ENCODE results near the gene SPRYD3. TPM values are rescaled to one million over a fixed set of nuclear protein-coding genes. Genes with fewer than 3 reads are reported as not detected.
"Not testable (repeated sequence)": the region's sequence is repeated elsewhere in the genome, so short reads cannot be mapped to it uniquely, and the experiment has no call there.

The SPRYD3 gene
- total RNA-seq, 2 experiments from 2014 or later: 20.1 to 20.2 TPM

- H3K4me1 Mint-ChIP-seq (ENCODE audit: low read depth): no peaks in the 10 kb centered on the region
- intact Hi-C loops (cut with micrococcal nuclease): no loop called here
- no peak for DNase-seq
- H3K9me3 Mint-ChIP-seq: no peaks in the 10 kb centered on the region
- no peak overlapping the region for H3K4me3 Mint-ChIP-seq
- no peaks in the 10 kb centered on the region for H3K27me3 Mint-ChIP-seq (ENCODE audit: low read depth)
- CTCF ChIA-PET: no interaction called here
- H3K36me3 Mint-ChIP-seq (ENCODE audit: low read depth): no peaks in the 10 kb centered on the region
- no peak overlapping the region for H3K27ac Mint-ChIP-seq
These were observed 34.0 kb upstream of the SPRYD3 start for GRCh38 chr12:53113136-53113705.

GRCh38 chr12:53112431-53112830 lies 33.2 kb upstream of the SPRYD3 start:
- H3K4me1 Mint-ChIP-seq (ENCODE audit: low read depth); DNase-seq; H3K27me3 Mint-ChIP-seq (ENCODE audit: low read depth); H3K27ac Mint-ChIP-seq; H3K4me3 Mint-ChIP-seq; intact Hi-C loops (cut with micrococcal nuclease); H3K9me3 Mint-ChIP-seq; H3K36me3 Mint-ChIP-seq (ENCODE audit: low read depth): not testable (repeated sequence)
- CTCF ChIA-PET: interaction anchor here (0.7 to 1.4 kb wide), 2 partner anchors 13 to 29 kb away, joined by 4 read pairs; no protein-coding TSS in a partner anchor

DNA sequence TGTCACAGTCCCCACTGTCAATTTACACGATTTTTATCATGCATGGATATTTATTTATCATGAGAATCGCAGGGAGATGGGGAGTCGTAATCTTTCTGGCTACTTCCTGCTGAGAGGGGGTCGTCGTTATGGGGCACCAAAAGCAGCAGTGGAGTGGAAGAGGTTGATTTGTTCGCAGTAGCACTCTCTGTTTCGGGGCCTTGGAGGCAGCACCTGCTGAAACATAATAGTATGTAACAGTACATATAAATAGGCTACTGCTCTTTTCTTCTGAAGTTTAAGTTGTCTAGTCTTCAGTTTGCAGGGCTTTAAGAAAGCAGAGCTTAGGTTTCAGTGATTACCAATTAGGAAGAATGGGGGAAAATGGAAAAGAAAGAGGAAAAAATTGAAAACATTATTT lies 27.9 kb upstream of the SPRYD3 start:
- Mint-ChIP-seq H3K4me3 (no peak overlapping the region), H3K27ac (no peak overlapping the region), H3K36me3 (ENCODE audit: low read depth) (no peaks in the 10 kb centered on the region), H3K4me1 (ENCODE audit: low read depth) (peaks cover 18% of the 10 kb centered on the region), H3K9me3 (no peaks in the 10 kb centered on the region), H3K27me3 (ENCODE audit: low read depth) (no peaks in the 10 kb centered on the region)
- intact Hi-C loops (cut with micrococcal nuclease): no loop called here
- CTCF ChIA-PET: no interaction called here
- no peak for DNase-seq

GRCh38 chr12:53105712-53106439 lies 26.7 kb upstream of the SPRYD3 start:
- CTCF ChIA-PET: interaction anchor here (0.5 to 9.4 kb wide), 4 partner anchors 13 to 222 kb away, joined by 3 to 360 read pairs (median 4); partner anchors contain the start of gene SPRYD3
- Mint-ChIP-seq H3K27me3 (ENCODE audit: low read depth) (no peaks in the 10 kb centered on the region), H3K27ac (no peak overlapping the region), H3K4me1 (ENCODE audit: low read depth) (peaks cover 18% of the 10 kb centered on the region), H3K9me3 (no peaks in the 10 kb centered on the region), H3K36me3 (ENCODE audit: low read depth) (no peaks in the 10 kb centered on the region), H3K4me3 (no peak overlapping the region)
- intact Hi-C loops (cut with micrococcal nuclease): no loop called here
- DNase-seq: no peak

- Mint-ChIP-seq H3K4me1 (ENCODE audit: low read depth) (peaks cover 18% of the 10 kb centered on the region), H3K27ac (no peak overlapping the region), H3K36me3 (ENCODE audit: low read depth) (no peaks in the 10 kb centered on the region), H3K9me3 (no peaks in the 10 kb centered on the region), H3K27me3 (ENCODE audit: low read depth) (no peaks in the 10 kb centered on the region), H3K4me3 (no peak overlapping the region)
- intact Hi-C loops (cut with micrococcal nuclease): no loop called here
- CTCF ChIA-PET: interaction anchor here (1.1 to 9.4 kb wide), 2 partner anchors 33 to 51 kb away, joined by 6 to 360 read pairs; partner anchors contain the start of gene SPRYD3
- no peak for DNase-seq
These were observed 26.1 kb upstream of the SPRYD3 start for GRCh38 chr12:53105256-53105655.

DNA sequence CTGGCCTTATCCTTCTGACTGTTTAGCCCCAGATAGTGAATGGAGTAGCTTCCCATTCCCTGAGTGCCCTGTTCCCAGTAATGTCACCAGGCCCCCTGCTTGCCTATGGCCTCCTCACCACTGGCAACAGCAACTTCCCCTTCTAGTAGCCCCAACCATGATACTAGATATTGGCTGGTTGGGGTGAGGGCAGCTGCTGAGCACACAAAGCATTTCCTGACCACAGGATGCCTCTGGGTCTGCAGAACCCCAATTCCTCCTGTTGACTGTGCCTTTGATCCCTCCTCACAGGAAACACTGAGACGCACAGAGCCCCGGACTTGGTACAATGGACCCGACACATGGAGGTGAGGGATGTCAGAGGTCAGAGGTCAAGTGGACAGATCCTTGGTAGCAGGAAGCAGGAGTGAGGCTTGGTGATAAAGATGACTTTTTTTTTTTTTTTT lies 24.7 kb upstream of the SPRYD3 start:
- intact Hi-C loops (cut with micrococcal nuclease): no loop called here
- CTCF ChIA-PET: interaction anchor here (0.9 to 9.4 kb wide), 6 partner anchors 13 to 56 kb away, joined by 3 to 360 read pairs (median 8); partner anchors contain the start of gene SPRYD3
- H3K27ac Mint-ChIP-seq: no peak overlapping the region
- H3K36me3 Mint-ChIP-seq (ENCODE audit: low read depth): no peaks in the 10 kb centered on the region
- H3K4me3 Mint-ChIP-seq: no peak overlapping the region
- no peaks in the 10 kb centered on the region for H3K9me3 Mint-ChIP-seq
- DNase-seq: no peak
- peaks cover 24% of the 10 kb centered on the region for H3K4me1 Mint-ChIP-seq (ENCODE audit: low read depth)
- H3K27me3 Mint-ChIP-seq (ENCODE audit: low read depth): no peaks in the 10 kb centered on the region

DNA sequence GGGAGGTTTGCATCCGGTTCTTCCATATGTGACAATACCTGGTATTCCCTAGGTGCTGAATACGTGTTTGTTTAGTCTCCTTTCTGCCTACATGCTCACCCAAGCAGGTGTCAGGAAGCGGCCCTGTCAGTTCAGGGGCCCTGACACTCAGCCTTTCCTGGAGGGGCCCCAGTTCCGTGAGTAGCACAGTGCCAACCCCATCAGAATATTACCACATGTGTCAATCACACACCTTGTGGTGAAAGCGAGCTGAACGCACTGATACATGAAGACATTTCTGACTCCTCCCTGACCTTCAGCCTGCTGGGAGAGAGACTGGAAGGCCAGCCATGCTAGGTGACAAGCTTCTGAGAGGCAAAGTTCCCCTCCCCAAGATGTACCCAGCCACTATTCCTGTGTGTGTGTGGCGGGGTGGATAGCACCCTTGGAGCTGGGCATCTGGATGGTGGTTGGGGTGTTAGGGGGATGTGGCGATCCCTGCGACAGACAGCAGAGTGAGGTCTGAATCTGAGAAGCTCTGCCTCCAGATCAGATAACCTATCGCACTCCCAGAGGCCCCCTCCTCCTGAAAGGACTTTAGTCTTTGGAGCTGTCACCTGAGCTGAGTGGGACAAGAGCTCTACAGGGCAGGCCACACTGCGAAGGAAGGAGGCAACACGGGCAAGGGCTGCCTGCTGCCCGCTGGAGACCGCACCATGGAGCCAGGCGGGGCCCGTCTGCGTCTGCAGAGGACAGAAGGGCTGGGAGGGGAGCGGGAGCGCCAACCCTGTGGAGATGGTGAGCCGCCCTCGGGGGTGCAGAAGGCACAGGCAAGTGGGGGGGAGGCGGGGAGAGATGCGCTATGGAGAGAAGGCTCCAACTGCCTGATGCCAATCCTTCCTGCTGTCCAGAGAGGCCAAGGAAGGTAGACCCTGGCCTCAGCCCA lies 24.0 kb upstream of the SPRYD3 start, which contains the start of gene SOAT2:
Gene SOAT2 (plus strand): TSS at position 604 of the 925 bp plus-strand sequence. CDS start 92 bp downstream, at position 696.
- CTCF ChIA-PET: interaction anchor here (0.8 to 9.4 kb wide), 11 partner anchors 13 to 242 kb away, joined by 3 to 360 read pairs (median 4); partner anchors contain the start of gene SPRYD3
- peak; percentile 76 for DNase-seq
- Mint-ChIP-seq H3K27me3 (ENCODE audit: low read depth) (no peaks in the 10 kb centered on the region), H3K4me3 (peak within 1 kb of the TSS; percentile 12), H3K9me3 (no peaks in the 10 kb centered on the region), H3K4me1 (ENCODE audit: low read depth) (peaks cover 31% of the 10 kb centered on the region), H3K27ac (peak within 1 kb of the TSS; percentile 39), H3K36me3 (ENCODE audit: low read depth) (no peaks in the 10 kb centered on the region)
- intact Hi-C loops (cut with micrococcal nuclease): no loop called here

GRCh38 chr12:53101931-53102781 lies 23.0 kb upstream of the SPRYD3 start:
- intact Hi-C loops (cut with micrococcal nuclease): no loop called here
- Mint-ChIP-seq H3K9me3 (no peaks in the 10 kb centered on the region), H3K27ac (peak overlapping the region; percentile 36), H3K36me3 (ENCODE audit: low read depth) (no peaks in the 10 kb centered on the region), H3K27me3 (ENCODE audit: low read depth) (peaks cover 1% of the 10 kb centered on the region), H3K4me1 (ENCODE audit: low read depth) (peaks cover 35% of the 10 kb centered on the region), H3K4me3 (no peak overlapping the region)
- CTCF ChIA-PET: interaction anchor here (0.9 to 9.4 kb wide), 9 partner anchors 12 to 243 kb away, joined by 3 to 360 read pairs (median 5); partner anchors contain the start of gene SPRYD3
- no peak for DNase-seq

DNA sequence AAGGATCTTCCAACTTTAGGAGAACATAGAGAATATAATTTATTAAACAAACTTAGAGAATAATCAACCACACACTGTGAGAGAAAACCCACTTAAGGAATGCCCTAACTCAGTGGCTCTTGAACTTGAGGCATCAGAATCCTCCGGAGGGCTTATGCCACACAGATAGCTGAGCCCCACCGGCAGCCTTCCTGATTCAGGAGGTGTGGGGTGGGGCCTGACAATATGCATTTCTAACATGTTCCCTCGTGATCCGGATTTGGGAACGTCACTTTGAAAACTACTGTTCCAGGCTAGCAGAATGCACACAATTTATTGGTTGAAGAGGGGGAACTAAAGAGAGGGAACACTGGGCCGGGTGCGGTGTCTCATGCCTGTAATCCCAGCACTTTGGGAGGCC lies 22.1 kb upstream of the SPRYD3 start:
- CTCF ChIA-PET: interaction anchor here (0.5 to 9.4 kb wide), 3 partner anchors 29 to 628 kb away, joined by 3 to 360 read pairs (median 9); partner anchors contain the start of gene SPRYD3
- peaks cover 40% of the 10 kb centered on the region for H3K4me1 Mint-ChIP-seq (ENCODE audit: low read depth)
- no peak for DNase-seq
- no peak overlapping the region for H3K4me3 Mint-ChIP-seq
- intact Hi-C loops (cut with micrococcal nuclease): no loop called here
- H3K27ac Mint-ChIP-seq: no peak overlapping the region
- H3K27me3 Mint-ChIP-seq (ENCODE audit: low read depth): peaks cover 6% of the 10 kb centered on the region
- no peaks in the 10 kb centered on the region for H3K36me3 Mint-ChIP-seq (ENCODE audit: low read depth)
- H3K9me3 Mint-ChIP-seq: no peaks in the 10 kb centered on the region

DNA sequence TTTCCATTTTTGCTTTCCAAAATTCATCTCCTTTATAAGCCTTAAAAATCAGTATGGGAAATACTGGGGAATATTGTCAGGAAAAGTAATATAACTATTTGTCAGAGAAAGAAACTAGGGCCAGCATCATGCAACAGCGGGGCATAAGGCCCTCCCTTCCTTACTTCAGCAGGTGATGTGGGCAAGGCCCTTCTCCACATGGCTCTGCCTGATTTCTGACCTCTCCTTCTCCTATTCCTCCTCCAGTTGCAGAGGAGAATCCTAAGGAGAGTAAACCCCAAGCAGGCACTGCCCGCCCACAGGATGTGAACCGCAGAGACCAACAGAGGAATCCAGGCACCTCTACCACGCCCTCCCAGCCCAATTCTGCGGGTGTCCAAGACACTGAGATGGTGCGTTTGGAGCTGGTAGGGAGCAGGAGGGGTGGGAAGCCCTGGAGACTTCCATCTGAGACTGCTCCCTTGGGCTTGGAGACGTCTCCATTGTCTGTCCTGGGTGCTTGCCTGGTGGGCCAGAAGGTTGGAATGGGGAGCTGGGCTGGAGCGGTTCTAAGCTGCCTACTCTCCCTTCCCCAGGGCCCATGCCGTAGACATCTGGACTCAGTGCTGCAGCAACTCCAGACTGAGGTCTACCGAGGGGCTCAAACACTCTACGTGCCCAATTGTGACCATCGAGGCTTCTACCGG lies 21.4 kb upstream of the SPRYD3 start:
- no peak overlapping the region for H3K4me3 Mint-ChIP-seq
- H3K27ac Mint-ChIP-seq: no peak overlapping the region
- H3K27me3 Mint-ChIP-seq (ENCODE audit: low read depth): peaks cover 6% of the 10 kb centered on the region
- no peaks in the 10 kb centered on the region for H3K36me3 Mint-ChIP-seq (ENCODE audit: low read depth)
- peaks cover 40% of the 10 kb centered on the region for H3K4me1 Mint-ChIP-seq (ENCODE audit: low read depth)
- no peaks in the 10 kb centered on the region for H3K9me3 Mint-ChIP-seq
- CTCF ChIA-PET: interaction anchor here (0.5 to 9.4 kb wide), 5 partner anchors 15 to 628 kb away, joined by 3 to 360 read pairs (median 6); partner anchors contain the start of gene SPRYD3
- DNase-seq: no peak
- intact Hi-C loops (cut with micrococcal nuclease): no loop called here
